Hepatocyte (in vitro differentiated cells): ENCODE data around the gene NMNAT3.

ENCODE experiments used
- CTCF ChIP-seq: fragments of 200-600 bp; sonication (generic); IDR thresholded peaks from 2 replicates; pipeline ENCODE4 v1.5.1; 2016; ENCODE audit warnings: antibody characterized with exemption, mild to moderate bottlenecking; ENCODE audit not compliant: poor library complexity
- EZH2 ChIP-seq: fragments of 200-600 bp; sonication (generic); IDR thresholded peaks from 2 replicates; pipeline ENCODE4 v1.6.1; 2016; ENCODE audit warnings: antibody characterized with exemption, mild to moderate bottlenecking, borderline replicate concordance
- EZH2phosphoT487 ChIP-seq: fragments of 200-600 bp; sonication (generic); IDR thresholded peaks from one replicate; pipeline ENCODE4 v1.6.1; 2018; ENCODE audit warnings: antibody characterized with exemption, mild to moderate bottlenecking, low read depth, moderate library complexity; ENCODE audit not compliant: unreplicated experiment, severe bottlenecking

GRCh38 chr3:139670196-139670595 is 7.6 kb downstream of the NMNAT3 start:
- TF ChIP-seq CTCF (no peak), EZH2 (no peak), EZH2phosphoT487 (no peak)
